ENCODE measurements around the gene TTC39A.

DNA sequence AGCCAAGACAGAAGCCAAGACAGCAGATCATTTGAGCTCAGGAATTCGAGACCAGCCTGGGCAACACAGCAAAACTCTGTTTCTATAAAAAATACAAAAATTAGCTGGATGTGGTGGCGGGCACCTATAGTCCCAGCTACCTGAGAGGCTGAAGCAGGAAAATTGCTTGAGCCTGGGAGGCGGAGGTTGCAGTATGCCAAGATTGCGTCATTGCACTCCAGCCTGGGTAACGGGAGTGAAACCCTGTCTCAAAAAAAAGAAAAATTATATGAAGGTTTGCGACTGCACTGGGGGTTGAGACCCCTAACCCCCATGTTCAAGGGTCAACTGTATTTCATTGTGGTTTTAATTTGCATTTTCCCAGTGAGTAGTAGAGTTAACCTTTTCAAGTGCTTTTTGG is 78.0 kb downstream of the TTC39A start:
- TF ChIP-seq, protein P1, sequence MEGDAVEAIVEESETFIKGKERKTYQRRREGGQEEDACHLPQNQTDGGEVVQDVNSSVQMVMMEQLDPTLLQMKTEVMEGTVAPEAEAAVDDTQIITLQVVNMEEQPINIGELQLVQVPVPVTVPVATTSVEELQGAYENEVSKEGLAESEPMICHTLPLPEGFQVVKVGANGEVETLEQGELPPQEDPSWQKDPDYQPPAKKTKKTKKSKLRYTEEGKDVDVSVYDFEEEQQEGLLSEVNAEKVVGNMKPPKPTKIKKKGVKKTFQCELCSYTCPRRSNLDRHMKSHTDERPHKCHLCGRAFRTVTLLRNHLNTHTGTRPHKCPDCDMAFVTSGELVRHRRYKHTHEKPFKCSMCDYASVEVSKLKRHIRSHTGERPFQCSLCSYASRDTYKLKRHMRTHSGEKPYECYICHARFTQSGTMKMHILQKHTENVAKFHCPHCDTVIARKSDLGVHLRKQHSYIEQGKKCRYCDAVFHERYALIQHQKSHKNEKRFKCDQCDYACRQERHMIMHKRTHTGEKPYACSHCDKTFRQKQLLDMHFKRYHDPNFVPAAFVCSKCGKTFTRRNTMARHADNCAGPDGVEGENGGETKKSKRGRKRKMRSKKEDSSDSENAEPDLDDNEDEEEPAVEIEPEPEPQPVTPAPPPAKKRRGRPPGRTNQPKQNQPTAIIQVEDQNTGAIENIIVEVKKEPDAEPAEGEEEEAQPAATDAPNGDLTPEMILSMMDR (IDR thresholded peaks at IDR 0.05): no peak
- TF ChIP-seq EZH2 (IDR thresholded peaks at IDR 0.05; ENCODE audit: borderline replicate concordance, insufficient read depth, low read depth, low read length, poor library complexity, severe bottlenecking): no peak
